H1 (cell line): Measurements from ENCODE around the gene METTL2A. TPM values are rescaled to one million over a fixed set of nuclear protein-coding genes. Genes with fewer than 3 reads are reported as not detected.
A peak's percentile ranks its signal among the peaks of the same experiment; 100 is the strongest.
"Not testable (repeated sequence)": the region's sequence is repeated elsewhere in the genome, so short reads cannot be mapped to it uniquely, and the experiment has no call there.

Experiments used
- CTCF ChIA-PET: fragments of 300-600 bp; sonication (Branson Sonifier 250); formaldehyde crosslinking; loops from one replicate; lab custom pipeline; 2021; ENCODE audit not compliant: partially characterized antibody; lab: Charles Lee
- POLR2A ChIA-PET: fragments of 300-600 bp; sonication (Branson Sonifier 250); formaldehyde crosslinking; loops from one replicate; lab custom pipeline; 2021; ENCODE audit warnings: inconsistent platforms; ENCODE audit not compliant: partially characterized antibody; lab: Charles Lee
- DNase-seq, 2 experiments: peaks; one replicate each; pipeline versions ENCODE4 v3.0.0 to v3.0.0-alpha.2; 2010 to 2022; ENCODE audit warnings: low spot score in 2 of 2, low read depth in 1 of 2, mixed read lengths in 1 of 2
- FAIRE-seq: peaks from 2 replicates; lab custom pipeline; 2011; peaks lifted over from hg19 to GRCh38; lab: Jason Lieb, UNC
- H2AFZ ChIP-seq: 2 replicates; pipeline ENCODE4 v1.8.1; 2012; ENCODE audit warnings: low read length, inconsistent platforms
- H2AK5ac ChIP-seq: 2 replicates; pipeline ENCODE4 v1.6.1; 2013; ENCODE audit warnings: low read depth, low read length
- H2BK120ac ChIP-seq: replicated peaks from 2 replicates; pipeline ENCODE3; 2013; ENCODE audit warnings: low read depth, low read length, inconsistent platforms
- H2BK12ac ChIP-seq: 2 replicates; pipeline ENCODE4 v1.6.1; 2013; ENCODE audit warnings: low read depth, low read length
- H2BK15ac ChIP-seq: 2 replicates; pipeline ENCODE4 v1.6.1; 2013; ENCODE audit warnings: low read length
- H2BK20ac ChIP-seq: 2 replicates; pipeline ENCODE4 v1.6.1; 2013; ENCODE audit warnings: low read length
- H2BK5ac ChIP-seq: 2 replicates; pipeline ENCODE4 v1.6.1; 2013; ENCODE audit warnings: low read depth, low read length
- H3K14ac ChIP-seq: 2 replicates; pipeline ENCODE4 v1.6.1; 2013; ENCODE audit warnings: inconsistent platforms; ENCODE audit not compliant: insufficient read length
- H3K18ac ChIP-seq: 2 replicates; pipeline ENCODE4 v1.6.1; 2013; ENCODE audit warnings: low read length; ENCODE audit errors: extremely low read depth
- H3K23ac ChIP-seq: 2 replicates; pipeline ENCODE4 v1.6.1; 2013; ENCODE audit warnings: inconsistent platforms; ENCODE audit not compliant: insufficient read length
- H3K23me2 ChIP-seq: 2 replicates; pipeline ENCODE4 v1.6.1; 2013; ENCODE audit warnings: low read depth, low read length
- H3K27ac ChIP-seq: 2 replicates; pipeline ENCODE4 v1.6.1; 2011; ENCODE audit warnings: low read depth, low read length, inconsistent platforms
- H3K27me3 ChIP-seq, 4 experiments: replicated peaks in 1 of 4; 1 replicate in 1 of 4; 2 replicates in 3 of 4; pipeline versions ENCODE4 v1.6.1 to v1.8.1; 2011 to 2013; ENCODE audit warnings: low read length in 3 of 4, mild to moderate bottlenecking in 3 of 4, inconsistent platforms in 2 of 4, mixed read lengths in 2 of 4, moderate library complexity in 1 of 4; ENCODE audit not compliant: control insufficient read depth in 3 of 4, insufficient read depth in 3 of 4; ENCODE audit errors: extremely low read depth in 1 of 4
- H3K36me3 ChIP-seq, 4 experiments: 2 replicates each; pipeline versions ENCODE4 v1.6.1 to v1.8.1; 2011 to 2013; ENCODE audit warnings: mild to moderate bottlenecking in 4 of 4, low read length in 3 of 4, moderate library complexity in 2 of 4, control low read depth in 1 of 4, inconsistent platforms in 1 of 4; ENCODE audit not compliant: insufficient read depth in 4 of 4, control insufficient read depth in 2 of 4
- H3K4ac ChIP-seq: replicated peaks from 2 replicates; pipeline ENCODE3; 2013; ENCODE audit warnings: low read length, low read depth, mixed read lengths, inconsistent platforms; ENCODE audit not compliant: insufficient read length
- H3K4me1 ChIP-seq, 4 experiments: replicated peaks in 1 of 4; 1 replicate in 1 of 4; 2 replicates in 3 of 4; pipeline versions ENCODE4 v1.6.1 to v1.8.1; 2011 to 2013; ENCODE audit warnings: low read length in 3 of 4, inconsistent platforms in 2 of 4, mixed read lengths in 1 of 4; ENCODE audit not compliant: insufficient read depth in 4 of 4, control insufficient read depth in 3 of 4
- H3K4me2 ChIP-seq, 2 experiments: 2 replicates each; pipeline versions ENCODE4 v1.6.1 to v1.8.1; 2011 to 2013; ENCODE audit warnings: low read depth in 2 of 2, low read length in 2 of 2, control low read depth in 1 of 2, inconsistent platforms in 1 of 2, mild to moderate bottlenecking in 1 of 2; ENCODE audit not compliant: insufficient read depth in 1 of 2
- H3K4me3 ChIP-seq, 4 experiments: fragments of 200-600, 300-600 bp in 1 of 4; sonication (generic), shearing (Covaris generic), sonication (Bioruptor Twin) in 1 of 4; 2 replicates each; pipeline versions ENCODE4 v1.5.1 to v1.8.1; 2011 to 2016; ENCODE audit warnings: low read length in 4 of 4, low read depth in 3 of 4, control low read depth in 2 of 4, inconsistent platforms in 2 of 4, mild to moderate bottlenecking in 2 of 4, mixed read lengths in 1 of 4, moderate library complexity in 1 of 4; ENCODE audit not compliant: insufficient read depth in 2 of 4; ENCODE audit errors: extremely low read depth in 1 of 4
- H3K56ac ChIP-seq: replicated peaks from 2 replicates; pipeline ENCODE3; 2013; ENCODE audit warnings: low read depth, mild to moderate bottlenecking, mixed read lengths, low read length, inconsistent platforms; ENCODE audit not compliant: insufficient read length
- H3K79me1 ChIP-seq: 2 replicates; pipeline ENCODE4 v1.6.1; 2013; ENCODE audit warnings: low read depth, low read length, control low read depth
- H3K79me2 ChIP-seq, 2 experiments: 2 replicates each; pipeline versions ENCODE4 v1.6.1 to v1.8.1; 2012 to 2013; ENCODE audit warnings: low read length in 2 of 2, mild to moderate bottlenecking in 2 of 2, inconsistent platforms in 1 of 2; ENCODE audit not compliant: insufficient read depth in 2 of 2, control insufficient read depth in 1 of 2
- H3K9ac ChIP-seq, 4 experiments: replicated peaks in 1 of 4; 1 replicate in 1 of 4; 2 replicates in 3 of 4; pipeline versions ENCODE4 v1.6.1 to v1.8.1; 2011 to 2013; ENCODE audit warnings: low read depth in 3 of 4, low read length in 3 of 4, control low read depth in 2 of 4, mild to moderate bottlenecking in 2 of 4, moderate library complexity in 2 of 4, inconsistent platforms in 1 of 4; ENCODE audit errors: extremely low read depth in 1 of 4
- H3K9me3 ChIP-seq, 2 experiments: 2 replicates each; pipeline versions ENCODE4 v1.6.1 to v1.8.1; 2012 to 2013; ENCODE audit warnings: mild to moderate bottlenecking in 2 of 2, moderate library complexity in 2 of 2, control low read depth in 1 of 2, inconsistent platforms in 1 of 2, low read depth in 1 of 2, low read length in 1 of 2, mixed read lengths in 1 of 2; ENCODE audit not compliant: insufficient read depth in 2 of 2
- H4K20me1 ChIP-seq, 2 experiments: replicated peaks in 1 of 2; 2 replicates each; pipeline versions ENCODE3 to v1.8.1; 2011 to 2013; ENCODE audit warnings: inconsistent platforms in 2 of 2, low read length in 2 of 2, mild to moderate bottlenecking in 1 of 2; ENCODE audit not compliant: insufficient read depth in 2 of 2, control insufficient read depth in 1 of 2
- H4K5ac ChIP-seq: 2 replicates; pipeline ENCODE4 v1.6.1; 2013; ENCODE audit warnings: low read length, low read depth, mixed read lengths, inconsistent platforms; ENCODE audit not compliant: insufficient read length
- H4K8ac ChIP-seq: 2 replicates; pipeline ENCODE4 v1.8.0; 2013; ENCODE audit warnings: mild to moderate bottlenecking, moderate library complexity, low read length, inconsistent platforms; ENCODE audit not compliant: insufficient read depth; ENCODE audit errors: extremely low read depth
- H4K91ac ChIP-seq: replicated peaks from 2 replicates; pipeline ENCODE3; 2013; ENCODE audit warnings: low read length, mixed read lengths, inconsistent platforms; ENCODE audit not compliant: insufficient read length
- WGBS, 2 experiments: shearing (Covaris generic) in 1 of 2; methylation state at CpG; one replicate each; pipeline versions ENCODE4 v1.1.6 to v1.1.7; 2013 to 2015; ENCODE audit warnings: low lambda C conversion rate in 2 of 2, mixed read lengths in 2 of 2, inconsistent platforms in 1 of 2, low coverage in 1 of 2, missing lambda C conversion rate in 1 of 2; ENCODE audit not compliant: insufficient replicate concordance in 2 of 2, insufficient coverage in 1 of 2, insufficient read length in 1 of 2; ENCODE audit errors: extremely low coverage in 1 of 2, missing lambda C conversion rate in 1 of 2; 5-methylcytosine and 5-hydroxymethylcytosine counted together
- polyA plus RNA-seq, 7 experiments: library from polyadenylated mRNA; depleted of rRNA in 3 of 7; stranded (reverse) in 5 of 7; unstranded in 2 of 7; fragments of >200 nt in 5 of 7; fragments of 200-250 nt in 2 of 7; gene quantifications; 1 replicate in 5 of 7; 2 replicates in 1 of 7; 4 replicates in 1 of 7; pipeline versions ENCODE4 v1.2.1 to v1.2.3, GENCODE V29; 2011 to 2013; ENCODE audit warnings: missing spikeins in 2 of 7, mixed read lengths in 2 of 7
- total RNA-seq: library from RNA; stranded (reverse); fragmentation: NEBNext Ultra II Directional; extraction: Animal tissue kit (Norgen Biotek cat#: 25700); gene quantifications from 2 replicates; pipeline ENCODE4 v1.2.1, GENCODE V29; 2021

Gene METTL2A
- total and polyA plus RNA-seq, 2 of the 8 experiments (the other 6 are each of a cell fraction or from before 2014, with no cell fraction given) = 16.2 to 40.5 TPM

DNA sequence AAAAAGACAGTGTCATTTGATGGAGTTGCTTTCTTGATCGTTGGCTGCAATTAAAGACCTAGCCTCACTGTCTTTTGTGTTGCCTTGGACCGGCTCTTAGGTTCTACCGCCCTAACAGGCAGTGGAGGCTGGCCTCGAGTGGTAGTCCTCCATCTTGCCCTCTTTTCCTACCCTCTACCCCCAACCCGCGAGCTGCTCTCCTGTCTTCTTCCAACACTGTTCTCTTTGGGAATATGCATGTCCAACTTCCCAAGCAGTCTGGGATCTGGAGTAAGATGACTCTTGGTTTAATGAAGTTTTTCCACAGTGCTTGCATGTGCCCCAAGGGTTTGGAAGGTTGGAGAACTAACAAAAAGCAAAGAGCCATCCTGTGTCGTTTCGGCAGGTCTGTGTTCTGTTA, 53.4 kb downstream of the METTL2A start:
- H2BK15ac ChIP-seq, H3K36me3 ChIP-seq, H4K91ac ChIP-seq, H3K4me1 ChIP-seq, DNase-seq, H3K56ac ChIP-seq, H2AFZ ChIP-seq, H3K27ac ChIP-seq, H2BK20ac ChIP-seq, H3K27me3 ChIP-seq, H4K5ac ChIP-seq, H3K23me2 ChIP-seq, H2BK5ac ChIP-seq, H4K8ac ChIP-seq, H4K20me1 ChIP-seq, H2BK12ac ChIP-seq, FAIRE-seq, H3K23ac ChIP-seq, POLR2A ChIA-PET, H3K9ac ChIP-seq, H3K14ac ChIP-seq, H2BK120ac ChIP-seq, H3K4ac ChIP-seq, H3K79me1 ChIP-seq, H3K9me3 ChIP-seq, CTCF ChIA-PET, H3K18ac ChIP-seq, H2AK5ac ChIP-seq: not testable (repeated sequence)
- 92% methylated on average over 8 of the region's 8 CpGs; no CpG with 5 or more reads in 1 of the 2 experiments for WGBS, 2 experiments
- H3K4me2 ChIP-seq = peak overlapping the region; percentile 52 to 68
- peak overlapping the region in 1 of 4 experiments; percentile 73; a peak in 3 of 8 replicates for H3K4me3 ChIP-seq
- H3K79me2 ChIP-seq = peaks cover 0 to 34% of the 10 kb centered on the region in 2 experiments; a peak in 2 of 4 replicates
